Upper lobe of left lung (tissue), 6 donors: Measurements from ENCODE around the gene FCSK. TPM values are rescaled to one million over a fixed set of nuclear protein-coding genes. Genes with fewer than 3 reads are reported as not detected.
A peak's percentile ranks its signal among the peaks of the same experiment; 100 is the strongest.

Source experiments
- ATAC-seq, 2 donors: fragments of 200-7000 bp; cut with Tn5 transposase; one replicate each; pipeline ENCODE4 v1.9.1; 2022; ENCODE audit warnings: mild to moderate bottlenecking in 2 of 2, moderate library complexity in 2 of 2; ENCODE audit not compliant: low FRiP score in 2 of 2
- DNase-seq, 2 donors: peaks; one replicate each; pipeline ENCODE4 v3.0.0-alpha.2; 2019 to 2020
- H3K27ac ChIP-seq, 4 donors: fragments of 200-600 bp; sonication (generic); one replicate each; pipeline ENCODE4 v1.5.1; 2016 to 2019
- H3K27me3 ChIP-seq, 4 donors: fragments of 200-600 bp; sonication (generic); one replicate each; pipeline ENCODE4 v1.5.1; 2017 to 2019
- H3K36me3 ChIP-seq, 4 donors: fragments of 200-600 bp; sonication (generic); one replicate each; pipeline ENCODE4 v1.5.1; 2016 to 2019
- H3K4me1 ChIP-seq, 4 donors: fragments of 200-600 bp; sonication (generic); one replicate each; pipeline ENCODE4 v1.5.1; 2018 to 2019
- H3K4me3 ChIP-seq, 4 donors: fragments of 200-600 bp; sonication (generic); one replicate each; pipeline ENCODE4 v1.5.1; 2017 to 2019; ENCODE audit warnings: mild to moderate bottlenecking in 2 of 4, moderate library complexity in 1 of 4
- H3K9me3 ChIP-seq, 4 donors: fragments of 200-600 bp; sonication (generic); one replicate each; pipeline ENCODE4 v1.5.1; 2018 to 2019
- CTCF ChIP-seq, 6 experiments: fragments of 450-650 bp in 4 of 6; fragments of 200-600 bp in 2 of 6; sonication (generic) in 2 of 6; IDR thresholded peaks; one replicate each; pipeline ENCODE4 v1.5.1; 2016 to 2019; ENCODE audit warnings: antibody characterized with exemption in 6 of 6
- EP300 ChIP-seq, 4 donors: sonication (generic); formaldehyde crosslinking; IDR thresholded peaks; one replicate each; pipeline ENCODE4 v1.5.1; 2017; ENCODE audit warnings: antibody characterized with exemption in 4 of 4, control low read depth in 2 of 4
- POLR2A ChIP-seq, 4 donors: fragments of 450-650 bp; IDR thresholded peaks; one replicate each; pipeline ENCODE4 v1.5.1; 2016 to 2017; ENCODE audit warnings: antibody characterized with exemption in 4 of 4, mild to moderate bottlenecking in 2 of 4
- POLR2AphosphoS5 ChIP-seq, 2 donors: sonication (generic); formaldehyde crosslinking; IDR thresholded peaks; one replicate each; pipeline ENCODE4 v1.5.1; 2017; ENCODE audit warnings: antibody characterized with exemption in 2 of 2
- WGBS, 2 donors: methylation state at CpG; one replicate each; pipeline ENCODE4 v1.1.5; 2017 to 2018; 5-methylcytosine and 5-hydroxymethylcytosine counted together
- total RNA-seq, 6 donors: library from RNA; depleted of rRNA in 4 of 6; stranded (reverse); fragments of >200 nt in 4 of 6; gene quantifications; one replicate each; pipeline versions ENCODE4 v1.1.0 to v1.2.1, GENCODE V29; 2016 to 2021
- donor health status: DM: no; HTN: no; CAD: no; lungs with moderate emphysema.
- donor health status: DM: no; HTN: yes; CAD: no; lungs with severe emphysema.

The FCSK gene
- total RNA-seq, 6 donors from 2014 or later, result 16.0 to 51.3 (median 24.5) TPM

GRCh38 chr16:70416748-70417616 lies 37.4 kb upstream of the FCSK start:
- H3K9me3 ChIP-seq, result no peaks in the 10 kb centered on the region
- H3K36me3 ChIP-seq, result peaks cover 0 to 1% (median 0%) of the 10 kb centered on the region in 4 donors
- 79 to 89% methylated on average over 10 to 13 of the region's 17 CpGs for WGBS, 2 donors
- peak overlapping the region in 1 of 4 donors; percentile 14 for H3K27ac ChIP-seq
- peaks cover 18 to 35% (median 27%) of the 10 kb centered on the region in 4 donors for H3K4me1 ChIP-seq
- no peaks in the 10 kb centered on the region for H3K27me3 ChIP-seq
- DNase-seq (no peak), ATAC-seq (no peak)
- no peak overlapping the region for H3K4me3 ChIP-seq
- no peak for TF ChIP-seq CTCF (IDR thresholded peaks at IDR 0.05)
- TF ChIP-seq POLR2AphosphoS5 (IDR thresholded peaks at IDR 0.05), result no peak
- no peak for TF ChIP-seq POLR2A (IDR thresholded peaks at IDR 0.05)
- no peak for TF ChIP-seq EP300 (IDR thresholded peaks at IDR 0.05)

GRCh38 chr16:70417661-70418060 lies 36.7 kb upstream of the FCSK start:
- TF ChIP-seq EP300 (IDR thresholded peaks at IDR 0.05) (no peak), POLR2A (IDR thresholded peaks at IDR 0.05) (no peak), POLR2AphosphoS5 (IDR thresholded peaks at IDR 0.05) (no peak), CTCF (IDR thresholded peaks at IDR 0.05) (no peak)
- Histone ChIP-seq H3K4me1 (peaks cover 18 to 38% (median 28%) of the 10 kb centered on the region in 4 donors), H3K27me3 (no peaks in the 10 kb centered on the region), H3K27ac (peak overlapping the region in 1 of 4 donors; percentile 37), H3K9me3 (no peaks in the 10 kb centered on the region), H3K4me3 (no peak overlapping the region), H3K36me3 (no peaks in the 10 kb centered on the region)
- DNase-seq, result no peak
- WGBS, 2 donors, result 72 to 74% methylated on average over 6 to 7 of the region's 7 CpGs
- no peak for ATAC-seq

- TF ChIP-seq POLR2AphosphoS5 (IDR thresholded peaks at IDR 0.05) (no peak), CTCF (IDR thresholded peaks at IDR 0.05) (no peak), POLR2A (IDR thresholded peaks at IDR 0.05) (no peak), EP300 (IDR thresholded peaks at IDR 0.05) (no peak)
- Histone ChIP-seq H3K4me3 (no peak overlapping the region), H3K27ac (peak overlapping the region in 2 of 4 donors; percentile 2 to 37), H3K4me1 (peaks cover 23 to 46% (median 36%) of the 10 kb centered on the region in 4 donors), H3K36me3 (no peaks in the 10 kb centered on the region), H3K9me3 (no peaks in the 10 kb centered on the region), H3K27me3 (no peaks in the 10 kb centered on the region)
- DNase-seq (no peak), ATAC-seq (no peak)
- 63% methylated on average over 11 to 13 of the region's 13 CpGs for WGBS, 2 donors
Observed at GRCh38 chr16:70418274-70418992, 36.0 kb upstream of the FCSK start.

GRCh38 chr16:70418993-70419318 lies 35.4 kb upstream of the FCSK start:
- ATAC-seq (no peak), DNase-seq (no peak)
- Histone ChIP-seq H3K9me3 (no peaks in the 10 kb centered on the region), H3K4me3 (no peak overlapping the region), H3K36me3 (no peaks in the 10 kb centered on the region), H3K4me1 (peaks cover 28 to 50% (median 40%) of the 10 kb centered on the region in 4 donors), H3K27me3 (no peaks in the 10 kb centered on the region), H3K27ac (peak overlapping the region in 2 of 4 donors; percentile 2 to 11)
- WGBS, 2 donors, result 82 to 84% methylated on average over 1 to 2 of the region's 5 CpGs
- no peak for TF ChIP-seq POLR2AphosphoS5 (IDR thresholded peaks at IDR 0.05)
